Liver (tissue), 9 donors: ENCODE results near the gene MYLIP. TPM values are rescaled to one million over a fixed set of nuclear protein-coding genes. Genes with fewer than 3 reads are reported as not detected.

Source experiments
- DNase-seq: peaks from one replicate; pipeline ENCODE4 v3.0.0-alpha.2; 2017; ENCODE audit warnings: low spot score
- H3K27ac ChIP-seq, 2 donors: one replicate each; pipeline ENCODE4 v1.7.0; 2013; ENCODE audit warnings: inconsistent platforms in 2 of 2, low read length in 2 of 2, control low read depth in 1 of 2, low read depth in 1 of 2, mild to moderate bottlenecking in 1 of 2
- H3K27me3 ChIP-seq, 4 donors: one replicate each; pipeline versions ENCODE4 v1.6.1 to v1.7.0; 2013; ENCODE audit warnings: low read length in 3 of 4, inconsistent platforms in 1 of 4, mild to moderate bottlenecking in 1 of 4, moderate library complexity in 1 of 4; ENCODE audit not compliant: control insufficient read depth in 4 of 4, insufficient read depth in 4 of 4
- H3K36me3 ChIP-seq, 4 donors: one replicate each; pipeline versions ENCODE4 v1.6.1 to v1.7.0; 2013; ENCODE audit warnings: low read length in 3 of 4, mild to moderate bottlenecking in 3 of 4, low read depth in 1 of 4, moderate library complexity in 1 of 4; ENCODE audit not compliant: control insufficient read depth in 4 of 4, insufficient read depth in 3 of 4
- H3K4me1 ChIP-seq, 4 donors: one replicate each; pipeline versions ENCODE4 v1.6.1 to v1.7.0; 2013; ENCODE audit warnings: low read length in 3 of 4, mild to moderate bottlenecking in 3 of 4, moderate library complexity in 1 of 4; ENCODE audit not compliant: control insufficient read depth in 4 of 4, insufficient read depth in 4 of 4
- H3K4me3 ChIP-seq, 3 donors: one replicate each; pipeline versions ENCODE4 v1.6.1 to v1.7.0; 2013; ENCODE audit warnings: low read length in 3 of 3, control low read depth in 1 of 3, low read depth in 1 of 3, mild to moderate bottlenecking in 1 of 3
- H3K9ac ChIP-seq, 2 donors: one replicate each; pipeline ENCODE4 v1.7.0; 2013; ENCODE audit warnings: low read length in 2 of 2, mild to moderate bottlenecking in 2 of 2, moderate library complexity in 2 of 2, control low read depth in 1 of 2, low read depth in 1 of 2
- H3K9me3 ChIP-seq, 4 donors: one replicate each; pipeline versions ENCODE4 v1.6.1 to v1.7.0; 2013; ENCODE audit warnings: low read length in 3 of 4; ENCODE audit not compliant: control insufficient read depth in 4 of 4
- ATF3 ChIP-seq: IDR thresholded peaks from 2 replicates; pipeline ENCODE4 v1.6.1; 2016; ENCODE audit warnings: antibody characterized with exemption
- CTCF ChIP-seq: fragments of 150-350 bp; IDR thresholded peaks from 2 replicates; pipeline ENCODE4 v1.5.1; 2017; ENCODE audit warnings: improper control_type of control experiment, low read depth, low read length; ENCODE audit not compliant: missing input control
- EGR1 ChIP-seq, 2 donors: IDR thresholded peaks; 2 replicates each; pipeline ENCODE4 v1.6.1; 2016 to 2018; ENCODE audit warnings: antibody characterized with exemption in 2 of 2, low read depth in 2 of 2
- FOXA1 ChIP-seq: IDR thresholded peaks from 2 replicates; pipeline ENCODE4 v1.6.1; 2016; ENCODE audit warnings: antibody characterized with exemption
- FOXA2 ChIP-seq: IDR thresholded peaks from 2 replicates; pipeline ENCODE4 v1.6.1; 2016; ENCODE audit warnings: antibody characterized with exemption
- GABPA ChIP-seq, 2 donors: IDR thresholded peaks in 1 of 2; conservative IDR thresholded peaks in 1 of 2; 2 replicates each; pipeline ENCODE4 v1.6.1; 2016; ENCODE audit warnings: antibody characterized with exemption in 2 of 2, mild to moderate bottlenecking in 1 of 2, moderate library complexity in 1 of 2
- HNF4A ChIP-seq, 2 donors: conservative IDR thresholded peaks; 2 replicates each; pipeline ENCODE4 v1.6.1; 2016; ENCODE audit warnings: antibody characterized with exemption in 2 of 2, mild to moderate bottlenecking in 2 of 2
- HNF4G ChIP-seq: IDR thresholded peaks from 2 replicates; pipeline ENCODE4 v1.6.1; 2016; ENCODE audit warnings: antibody characterized with exemption
- JUND ChIP-seq, 2 donors: IDR thresholded peaks; 2 replicates each; pipeline ENCODE4 v1.6.1; 2016; ENCODE audit warnings: antibody characterized with exemption in 2 of 2
- MAX ChIP-seq: IDR thresholded peaks from 2 replicates; pipeline ENCODE4 v1.6.1; 2016; ENCODE audit warnings: antibody characterized with exemption
- NR2F2 ChIP-seq: IDR thresholded peaks from 2 replicates; pipeline ENCODE4 v1.6.1; 2016; ENCODE audit warnings: antibody characterized with exemption
- REST ChIP-seq: IDR thresholded peaks from 2 replicates; pipeline ENCODE4 v1.6.1; 2016; ENCODE audit warnings: antibody characterized with exemption, mild to moderate bottlenecking
- RXRA ChIP-seq, 2 donors: IDR thresholded peaks; 2 replicates each; pipeline ENCODE4 v1.6.1; 2017 to 2018; ENCODE audit warnings: antibody characterized with exemption in 2 of 2, mild to moderate bottlenecking in 1 of 2
- SP1 ChIP-seq: IDR thresholded peaks from 2 replicates; pipeline ENCODE4 v1.6.1; 2018; ENCODE audit warnings: antibody characterized with exemption, mild to moderate bottlenecking
- TAF1 ChIP-seq: conservative IDR thresholded peaks from 2 replicates; pipeline ENCODE4 v1.6.1; 2016; ENCODE audit warnings: antibody characterized with exemption, mild to moderate bottlenecking
- YY1 ChIP-seq: IDR thresholded peaks from 2 replicates; pipeline ENCODE4 v1.6.1; 2016; ENCODE audit warnings: antibody characterized with exemption, mild to moderate bottlenecking
- ZBTB33 ChIP-seq: IDR thresholded peaks from 2 replicates; pipeline ENCODE4 v1.6.1; 2016; ENCODE audit warnings: antibody characterized with exemption
- WGBS: extraction: QIAGEN DNeasy Blood & Tissue Kit; methylation state at CpG from one replicate; pipeline ENCODE4 v1.1.7; 2013; 5-methylcytosine and 5-hydroxymethylcytosine counted together
- polyA plus RNA-seq, 2 donors: library from polyadenylated mRNA; stranded (reverse) in 1 of 2; unstranded in 1 of 2; fragments of 200-250 nt in 1 of 2; fragments of >200 nt in 1 of 2; fragmentation: Nextera tagmentation in 1 of 2; extraction: Ambion mirVana in 1 of 2; gene quantifications; one replicate each; pipeline versions ENCODE4 v1.2.1 to v1.2.3, GENCODE V29; 2013 to 2015
- total RNA-seq, 2 donors: library from RNA; depleted of rRNA; stranded (reverse); fragments of >200 nt; gene quantifications; one replicate each; pipeline ENCODE4 v1.2.3, GENCODE V29; 2014
- donor health status: healthy.
- donor health status: healthy.
- donor health status: healthy.
- donor health status: healthy.
- donor health status: healthy.

MYLIP gene
- total and polyA plus RNA-seq, 4 donors, result 2.7 to 29.4 (median 4.4) TPM

GRCh38 chr6:16090920-16091319, 38.0 kb upstream of the MYLIP start:
- Histone ChIP-seq H3K9ac (no peak overlapping the region), H3K4me1 (no peaks in the 10 kb centered on the region), H3K4me3 (no peak overlapping the region), H3K9me3 (no peaks in the 10 kb centered on the region), H3K36me3 (no peaks in the 10 kb centered on the region), H3K27me3 (no peaks in the 10 kb centered on the region), H3K27ac (no peak overlapping the region)
- WGBS, result 87% methylated on average over 1 of the region's 1 CpG
- TF ChIP-seq ATF3, result no peak
- TF ChIP-seq RXRA (IDR thresholded peaks at IDR 0.05), result no peak
- TF ChIP-seq NR2F2, result no peak
- no peak for TF ChIP-seq JUND (IDR thresholded peaks at IDR 0.05)
- no peak for TF ChIP-seq SP1
- no peak for TF ChIP-seq CTCF
- no peak for TF ChIP-seq TAF1
- TF ChIP-seq HNF4G, result no peak
- TF ChIP-seq ZBTB33, result no peak
- no peak for TF ChIP-seq FOXA2
- no peak for TF ChIP-seq HNF4A (conservative IDR thresholded peaks at IDR 0.05)
- TF ChIP-seq EGR1 (IDR thresholded peaks at IDR 0.05; ENCODE audit: low read depth in 2 of 2), result no peak
- TF ChIP-seq MAX, result no peak
- no peak for TF ChIP-seq GABPA (IDR thresholded peaks at IDR 0.05 in 1 of 2, conservative IDR thresholded peaks at IDR 0.05 in 1 of 2)
- TF ChIP-seq YY1, result no peak
- TF ChIP-seq REST, result no peak
- TF ChIP-seq FOXA1, result no peak
- DNase-seq, result no peak

GRCh38 chr6:16092140-16092539, 36.7 kb upstream of the MYLIP start:
- H3K36me3 ChIP-seq, result no peaks in the 10 kb centered on the region
- no peak overlapping the region for H3K27ac ChIP-seq
- no peak overlapping the region for H3K9ac ChIP-seq
- no peaks in the 10 kb centered on the region for H3K9me3 ChIP-seq
- H3K4me3 ChIP-seq, result no peak overlapping the region
- TF ChIP-seq HNF4G (no peak), HNF4A (conservative IDR thresholded peaks at IDR 0.05) (no peak), MAX (no peak), FOXA1 (no peak), FOXA2 (no peak), GABPA (IDR thresholded peaks at IDR 0.05 in 1 of 2, conservative IDR thresholded peaks at IDR 0.05 in 1 of 2) (no peak), RXRA (IDR thresholded peaks at IDR 0.05) (no peak)
- WGBS, result 74% methylated on average over 4 of the region's 4 CpGs
- H3K4me1 ChIP-seq, result no peaks in the 10 kb centered on the region
- no peak for DNase-seq
- no peaks in the 10 kb centered on the region for H3K27me3 ChIP-seq
